Nucleus accumbens (tissue), 56 donors: Measurements from ENCODE around the gene EIF4EBP2.

ENCODE experiments used
- DNase-seq, 56 donors: peaks; one replicate each; lab custom pipeline; 2025; lab: John Stamatoyannopoulos, UW

The EIF4EBP2 gene

GRCh38 chr10:70426823-70427222, 22.9 kb downstream of the EIF4EBP2 start:
- no peak for DNase-seq

GRCh38 chr10:70430493-70431445, 26.8 kb downstream of the EIF4EBP2 start:
- DNase-seq, result peak in 24 of 56 donors; percentile 1 to 48 (median 18)

- peak in 53 of 56 donors; percentile 10 to 92 (median 64) for DNase-seq
Measured at GRCh38 chr10:70432101-70432500, 28.2 kb downstream of the EIF4EBP2 start.

- DNase-seq, result no peak
Measured at GRCh38 chr10:70432561-70433263, 28.8 kb downstream of the EIF4EBP2 start.

- DNase-seq, result no peak
Measured at GRCh38 chr10:70433581-70434280, 29.8 kb downstream of the EIF4EBP2 start.

DNA sequence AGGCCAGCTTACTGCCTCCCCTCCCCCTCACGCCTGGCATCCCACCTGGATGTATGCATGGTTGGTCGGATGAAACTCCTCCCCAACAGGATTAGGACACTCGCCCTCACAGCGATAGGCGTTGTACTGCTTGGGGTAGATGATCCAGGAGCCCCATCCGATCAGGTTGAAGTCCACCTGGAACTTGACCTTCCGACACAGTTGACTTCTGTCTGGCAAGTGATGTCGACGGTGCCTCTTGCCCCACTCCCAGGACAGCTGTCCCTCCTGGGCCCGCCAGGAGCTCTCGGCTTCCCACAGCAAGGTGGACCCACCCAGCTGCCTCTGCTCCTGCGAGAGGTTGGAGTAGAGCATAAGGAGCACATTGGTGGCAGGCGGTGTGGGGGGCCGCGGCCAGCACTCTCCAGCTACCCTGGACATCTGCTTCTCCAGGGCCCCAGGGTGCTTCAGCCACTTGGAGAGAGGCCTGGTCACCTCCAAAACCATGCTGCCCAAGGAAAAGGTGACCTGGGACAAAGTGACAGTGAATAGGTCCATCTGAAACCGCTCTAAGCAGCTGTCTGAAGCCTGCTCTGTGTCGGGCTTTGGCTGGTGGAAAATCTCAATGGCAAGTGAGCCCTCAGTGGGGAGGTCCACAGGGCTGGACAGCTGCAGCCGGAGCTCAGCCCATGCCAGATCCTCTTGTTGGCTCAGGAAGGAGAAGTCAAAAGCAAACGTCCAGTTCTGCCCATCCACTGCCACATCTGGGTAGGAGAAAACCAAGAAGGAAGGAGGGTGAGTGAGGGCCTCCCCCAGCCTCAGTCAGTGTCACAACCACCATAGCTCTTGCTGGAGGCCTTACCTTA, 31.5 kb downstream of the EIF4EBP2 start:
- no peak for DNase-seq

DNA sequence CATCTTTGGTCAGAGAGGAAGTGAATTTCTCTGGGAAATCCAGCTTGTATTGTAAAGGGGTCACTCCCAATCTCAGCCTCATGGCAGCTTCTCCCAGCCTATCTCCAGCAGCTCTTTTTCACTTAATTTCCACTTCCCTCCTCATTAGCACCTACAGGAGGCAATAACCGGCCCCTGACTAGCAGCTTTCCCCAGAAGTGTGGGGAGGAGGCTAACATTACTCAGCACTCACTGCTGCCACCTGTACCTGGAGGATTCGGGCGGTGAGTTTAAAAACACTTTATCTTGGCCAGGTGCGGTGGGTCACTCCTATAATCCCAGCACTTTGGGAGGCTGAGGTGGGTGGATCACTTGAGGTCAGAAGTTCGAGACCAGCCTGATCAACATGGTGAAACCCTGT, 33.8 kb downstream of the EIF4EBP2 start:
- DNase-seq, result no peak

- DNase-seq, result no peak
Measured at GRCh38 chr10:70440296-70441160, 36.6 kb downstream of the EIF4EBP2 start.

GRCh38 chr10:70441161-70441894, 37.4 kb downstream of the EIF4EBP2 start, which contains the start of gene NODAL:
Gene NODAL, minus strand, starts transcription at chr10:70441681. Its CDS starts 14 bp downstream, at chr10:70441667.
- DNase-seq, result no peak

DNA sequence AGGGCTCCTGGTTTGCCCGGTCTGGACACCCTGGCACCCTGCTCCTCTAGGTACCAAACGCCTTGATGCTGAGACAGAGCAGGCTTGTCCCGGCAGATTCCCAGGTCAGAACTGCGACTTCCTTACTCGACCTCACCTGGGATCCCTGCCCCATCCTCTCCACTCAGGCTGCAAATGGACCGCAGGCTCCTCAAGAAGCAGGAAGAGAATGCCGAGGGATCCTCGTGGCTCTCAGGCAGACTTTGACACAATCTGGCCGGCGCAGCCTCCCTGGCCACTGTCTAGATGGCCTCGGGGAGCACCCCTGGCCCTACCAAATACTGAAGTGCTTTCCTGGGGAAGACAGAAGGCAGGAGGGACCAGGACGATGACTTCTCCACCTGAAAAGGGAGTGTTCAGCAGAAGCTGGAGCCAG, 38.0 kb downstream of the EIF4EBP2 start:
- no peak for DNase-seq

DNA sequence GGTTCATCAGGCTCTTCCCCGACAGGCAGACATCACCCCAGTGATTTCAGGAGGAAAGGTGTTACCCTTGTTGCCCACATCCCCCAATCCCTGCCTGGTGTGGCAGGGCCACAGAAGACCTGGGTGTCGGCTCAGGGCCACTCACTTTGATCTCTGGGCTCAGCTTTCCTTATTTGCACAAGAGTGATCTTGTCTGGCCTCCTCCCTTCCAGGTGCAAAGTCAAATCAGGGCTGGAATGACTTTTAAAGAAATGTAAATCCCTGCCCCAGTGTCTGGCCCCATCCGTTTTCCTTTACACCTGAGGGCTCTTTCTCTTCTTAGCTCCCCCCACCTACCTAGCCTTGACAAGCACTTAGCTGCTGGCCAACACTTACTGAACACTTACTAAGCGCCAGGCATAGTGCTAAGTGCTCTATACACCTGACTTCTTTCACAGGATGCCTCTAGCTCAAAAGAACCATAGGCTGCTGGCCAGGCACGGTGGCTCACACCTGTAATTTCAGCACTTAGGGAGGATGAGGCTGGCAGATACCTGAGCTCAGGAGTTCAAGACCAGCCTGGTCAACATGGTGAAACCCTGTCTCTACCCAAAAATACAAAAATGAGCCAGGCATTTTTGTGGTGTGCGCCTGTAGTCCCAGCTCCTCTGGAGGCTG, 38.5 kb downstream of the EIF4EBP2 start:
- no peak for DNase-seq

GRCh38 chr10:70444744-70445143, 40.8 kb downstream of the EIF4EBP2 start:
- no peak for DNase-seq

- no peak for DNase-seq
Measured at GRCh38 chr10:70445718-70446657, 42.0 kb downstream of the EIF4EBP2 start.

- DNase-seq, result no peak
Measured at GRCh38 chr10:70448236-70448635, 44.3 kb downstream of the EIF4EBP2 start.

GRCh38 chr10:70455213-70455630, 51.3 kb downstream of the EIF4EBP2 start:
- DNase-seq, result no peak

GRCh38 chr10:70456164-70456563, 52.2 kb downstream of the EIF4EBP2 start:
- no peak for DNase-seq
